Adrenal gland (tissue), 12 donors: ENCODE data around the gene FGD2. TPM values are rescaled to one million over a fixed set of nuclear protein-coding genes. Genes with fewer than 3 reads are reported as not detected.

ENCODE experiments used
- DNase-seq, 7 donors: peaks; one replicate each; pipeline ENCODE4 v3.0.0-alpha.2; 2019 to 2020
- H3K27ac ChIP-seq, 5 donors: fragments of 200-600 bp; sonication (generic) in 4 of 5; 1 replicate in 3 of 5; 2 replicates in 2 of 5; pipeline versions ENCODE4 v1.5.1 to v1.8.0; 2016 to 2020; ENCODE audit warnings: mild to moderate bottlenecking in 1 of 5
- H3K27me3 ChIP-seq: fragments of 200-600 bp; 2 replicates; pipeline ENCODE4 v1.8.0; 2021
- H3K36me3 ChIP-seq, 2 donors: fragments of 200-600 bp; replicated peaks in 1 of 2; 1 replicate in 1 of 2; 2 replicates in 1 of 2; pipeline versions ENCODE4 v1.5.1 to v1.8.0; 2018 to 2022
- H3K4me1 ChIP-seq, 2 donors: fragments of 200-600 bp; replicated peaks in 1 of 2; 1 replicate in 1 of 2; 2 replicates in 1 of 2; pipeline versions ENCODE4 v1.5.1 to v1.8.0; 2018 to 2021
- H3K4me3 ChIP-seq, 4 donors: fragments of 200-600 bp; sonication (generic) in 3 of 4; one replicate each; pipeline ENCODE4 v1.5.1; 2016 to 2018
- H3K9me3 ChIP-seq, 3 donors: fragments of 200-600 bp; sonication (generic) in 1 of 3; replicated peaks in 1 of 3; 1 replicate in 2 of 3; 2 replicates in 1 of 3; pipeline versions ENCODE4 v1.5.1 to v1.8.0; 2016 to 2021
- CTCF ChIP-seq, 6 experiments: fragments of 450-650 bp in 4 of 6; fragments of 200-600 bp in 2 of 6; sonication (generic) in 1 of 6; IDR thresholded peaks; 1 replicate in 5 of 6; 2 replicates in 1 of 6; pipeline versions ENCODE4 v1.5.1 to v1.8.0; 2016 to 2021; ENCODE audit warnings: antibody characterized with exemption in 6 of 6, mild to moderate bottlenecking in 2 of 6, moderate library complexity in 1 of 6
- POLR2A ChIP-seq, 2 donors: fragments of 450-650 bp; IDR thresholded peaks; one replicate each; pipeline ENCODE4 v1.6.1; 2017; ENCODE audit warnings: antibody characterized with exemption in 2 of 2, mild to moderate bottlenecking in 2 of 2, moderate library complexity in 1 of 2
- WGBS, 4 donors: extraction: QIAGEN DNeasy Blood & Tissue Kit in 2 of 4; methylation state at CpG; one replicate each; pipeline versions ENCODE4 v1.1.5 to v1.1.7; 2013 to 2017; 5-methylcytosine and 5-hydroxymethylcytosine counted together
- intact Hi-C, 2 donors: fragments of 100-400 bp; cut with DNase I; formaldehyde crosslinking; loops; one replicate each; pipeline versions ENCODE4 v1.14.1 to v1.15.0; 2022 to 2023
- polyA plus RNA-seq, 3 donors: library from polyadenylated mRNA; stranded (reverse); fragments of 200-250 nt in 2 of 3; fragments of 350-450 nt in 1 of 3; fragmentation: Illumina TruSeq in 1 of 3; extraction: RNeasy Lipid Tissue Mini Kit (QIAGEN cat#74804) in 1 of 3; gene quantifications; one replicate each; pipeline ENCODE4 v1.2.3, GENCODE V29; 2013 to 2014
- total RNA-seq, 9 donors: library from RNA; depleted of rRNA in 4 of 9; stranded (reverse); fragments of >200 nt in 4 of 9; fragments of 120-200 nt in 1 of 9; fragmentation: NEBNext Ultra II Directional in 1 of 9; extraction: Animal tissue kit (Norgen Biotek cat#: 25700) in 1 of 9; gene quantifications; one replicate each; pipeline versions ENCODE4 v1.1.0 to v1.2.4, GENCODE V29; 2013 to 2023
- donor health status: healthy with polysubstance abuse.
- donor health status: Bipolar disorder and iron deficiency.
- donor health status: DM: yes; HTN: yes; CAD: no.
- donor health status: DM: no; HTN: no; CAD: no.
- donor health status: DM: no; HTN: no; CAD: no.
- donor health status: DM: yes; HTN: yes; CAD: no.

FGD2 gene
- total and polyA plus RNA-seq, 12 donors: 2.0 to 117 (median 26.4) TPM

- peaks cover 0 to 58% of the 10 kb centered on the region in 2 donors for H3K36me3 ChIP-seq
- H3K9me3 ChIP-seq: no peaks in the 10 kb centered on the region
- intact Hi-C loops: loop anchor here (5.0 to 10.0 kb wide), 3 partner anchors 54 to 91 kb away; partner anchors contain the start of gene C6orf89 (in 1 of the 2)
- no peak overlapping the region for H3K4me3 ChIP-seq
- no peak for DNase-seq
- H3K4me1 ChIP-seq: peaks cover 21 to 66% of the 10 kb centered on the region in 2 donors
- WGBS, 4 donors: 72 to 74% (median 73%) methylated on average over 10 to 11 of the region's 11 CpGs
- TF ChIP-seq POLR2A (IDR thresholded peaks at IDR 0.05): no peak
- TF ChIP-seq CTCF (IDR thresholded peaks at IDR 0.05): no peak
- H3K27me3 ChIP-seq: no peaks in the 10 kb centered on the region
- peak overlapping the region in 3 of 5 donors; percentile 60 to 90 (median 84) for H3K27ac ChIP-seq
Observed at GRCh38 chr6:36978421-36979346, 26.8 kb upstream of the FGD2 start.

- no peak overlapping the region for H3K4me3 ChIP-seq
- TF ChIP-seq CTCF (IDR thresholded peaks at IDR 0.05): peak; percentile 44 to 80 (median 71)
- no peak for TF ChIP-seq POLR2A (IDR thresholded peaks at IDR 0.05)
- peak; percentile 66 to 81 (median 76) for DNase-seq
- no peaks in the 10 kb centered on the region for H3K9me3 ChIP-seq
- peak overlapping the region in 3 of 5 donors; percentile 30 to 78 (median 39) for H3K27ac ChIP-seq
- intact Hi-C loops: loop anchor here (5.0 to 10.0 kb wide), 3 partner anchors 55 to 92 kb away; partner anchors contain the start of gene C6orf89 (in 1 of the 2)
- 16 to 26% (median 25%) methylated on average over 4 of the region's 4 CpGs for WGBS, 4 donors
- peaks cover 23 to 72% of the 10 kb centered on the region in 2 donors for H3K4me1 ChIP-seq
- H3K36me3 ChIP-seq: peaks cover 0 to 51% of the 10 kb centered on the region in 2 donors
- no peaks in the 10 kb centered on the region for H3K27me3 ChIP-seq
Observed at GRCh38 chr6:36979347-36979742, 26.1 kb upstream of the FGD2 start.

GRCh38 chr6:36980129-36980528 lies 25.3 kb upstream of the FGD2 start:
- intact Hi-C loops: no loop called here
- H3K36me3 ChIP-seq: peaks cover 0 to 43% of the 10 kb centered on the region in 2 donors
- TF ChIP-seq CTCF (IDR thresholded peaks at IDR 0.05): no peak
- no peak for TF ChIP-seq POLR2A (IDR thresholded peaks at IDR 0.05)
- H3K4me3 ChIP-seq: no peak overlapping the region
- DNase-seq: no peak
- H3K4me1 ChIP-seq: peaks cover 30 to 76% of the 10 kb centered on the region in 2 donors
- no peaks in the 10 kb centered on the region for H3K9me3 ChIP-seq
- WGBS, 4 donors: 67 to 72% (median 70%) methylated on average over 6 of the region's 6 CpGs
- H3K27me3 ChIP-seq: no peaks in the 10 kb centered on the region
- peak overlapping the region in 2 of 5 donors; percentile 21 to 78 for H3K27ac ChIP-seq

DNA sequence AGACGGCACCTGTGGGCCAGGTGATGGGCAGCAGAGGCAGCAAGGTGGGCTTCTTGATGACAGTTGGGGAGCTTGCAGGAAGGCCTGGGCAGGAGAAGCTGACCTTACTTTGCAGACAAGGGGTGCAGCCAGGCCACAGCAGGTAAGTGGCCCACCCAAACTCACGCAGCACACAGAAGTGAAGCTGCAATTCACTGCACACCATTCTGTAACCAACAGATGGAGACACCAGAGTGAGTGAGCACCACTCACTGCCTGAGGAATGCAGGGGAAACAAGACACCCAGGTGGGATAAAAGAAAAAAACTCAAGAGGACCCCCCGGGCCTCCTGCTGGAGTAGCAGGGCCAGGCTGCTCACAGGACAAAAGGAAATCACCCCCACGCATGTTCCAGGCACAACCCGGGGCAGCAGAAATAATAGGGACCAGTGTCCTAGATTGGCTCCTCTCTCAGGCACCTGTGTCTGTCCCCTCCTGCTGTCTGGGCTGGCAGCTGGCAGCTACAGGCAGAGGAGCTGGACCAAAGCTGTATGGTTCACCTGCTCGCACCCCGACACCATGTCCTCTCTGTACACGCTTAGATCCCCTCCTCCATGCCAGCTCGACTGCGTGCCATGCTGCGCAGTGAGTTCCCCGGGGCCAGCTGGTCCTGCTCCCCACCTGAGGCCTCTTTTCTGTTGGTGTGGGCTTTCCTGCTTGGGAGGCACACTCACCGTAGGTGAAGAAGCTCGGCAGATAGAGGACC lies 24.4 kb upstream of the FGD2 start:
- H3K4me1 ChIP-seq: peaks cover 30 to 76% of the 10 kb centered on the region in 2 donors
- 46 to 73% (median 65%) methylated on average over 7 to 14 of the region's 14 CpGs for WGBS, 4 donors
- DNase-seq: no peak
- H3K4me3 ChIP-seq: no peak overlapping the region
- no peaks in the 10 kb centered on the region for H3K9me3 ChIP-seq
- H3K27ac ChIP-seq: peak overlapping the region in 1 of 5 donors; percentile 78
- TF ChIP-seq CTCF (IDR thresholded peaks at IDR 0.05) (no peak), POLR2A (IDR thresholded peaks at IDR 0.05) (no peak)
- no peaks in the 10 kb centered on the region for H3K27me3 ChIP-seq
- H3K36me3 ChIP-seq: peaks cover 0 to 34% of the 10 kb centered on the region in 2 donors
- intact Hi-C loops: no loop called here
